ENCODE measurements around the gene MKLN1. TPM values are rescaled to one million over a fixed set of nuclear protein-coding genes. Genes with fewer than 3 reads are reported as not detected.

Gene MKLN1
- total and polyA plus RNA-seq, 2 of the 4 experiments (the other 2 are of a cell fraction), result 17.5 to 52.0 TPM

DNA sequence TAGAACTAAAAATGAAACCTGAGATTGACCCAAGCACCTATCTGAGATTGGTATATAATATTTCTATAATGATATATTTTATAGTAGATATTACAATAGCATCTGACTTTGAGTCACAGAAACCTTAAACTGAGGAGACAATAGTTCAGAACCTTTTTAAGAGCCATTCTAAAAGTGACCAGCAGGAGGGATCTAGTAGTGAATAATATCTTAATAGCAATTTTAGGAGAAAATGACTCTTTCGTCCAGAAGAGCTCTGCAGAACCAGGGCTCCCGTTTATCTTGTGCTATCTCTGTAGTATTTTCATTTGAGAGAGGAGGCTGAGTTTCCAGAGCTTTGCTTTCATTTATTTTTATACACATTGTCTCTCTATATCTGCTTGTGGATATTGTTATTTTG is 160.7 kb downstream of the MKLN1 start:
- Histone ChIP-seq H2BK20ac (ENCODE audit: low read depth, low read length) (no peak overlapping the region), H3K4me2 (ENCODE audit: low read depth, low read length) (no peak overlapping the region), H3K23ac (ENCODE audit: low read depth, low read length) (no peak overlapping the region), H3K14ac (replicated peaks; ENCODE audit: low read depth, low read length) (no peak overlapping the region), H2AK9ac (replicated peaks; ENCODE audit: low read depth, low read length, poor library complexity) (no peak overlapping the region), H4K5ac (ENCODE audit: low read depth, low read length) (no peak overlapping the region), H4K8ac (ENCODE audit: low read depth in 2 of 2, low read length in 2 of 2) (no peak overlapping the region), H3K4ac (ENCODE audit: low read depth, low read length) (no peak overlapping the region), H2AFZ (replicated peaks; ENCODE audit: low read length, poor library complexity) (no peak overlapping the region), H3K9me1 (ENCODE audit: insufficient read depth, low read length) (peaks cover 3% of the 10 kb centered on the region; the same call in 1 of the 2 replicates), H2BK5ac (ENCODE audit: low read depth, low read length, poor library complexity, severe bottlenecking) (no peak overlapping the region), H3K18ac (ENCODE audit: low read depth, low read length) (no peak overlapping the region), H3K9me3 (ENCODE audit: control insufficient read depth, insufficient read depth, low read length) (no peaks in the 10 kb centered on the region), H3K27ac (ENCODE audit: insufficient read depth, low read length) (no peak overlapping the region), H2BK120ac (ENCODE audit: low read depth, low read length) (no peak overlapping the region), H3K27me3 (ENCODE audit: control insufficient read depth, insufficient read depth, low read length) (no peaks in the 10 kb centered on the region), H4K91ac (ENCODE audit: insufficient read depth, low read depth, low read length) (no peak overlapping the region), H3K9ac (ENCODE audit: low read depth, low read length) (no peak overlapping the region), H2BK15ac (ENCODE audit: low read depth, low read length) (no peak overlapping the region), H2AK5ac (ENCODE audit: low read depth, low read length) (no peak overlapping the region), H4K20me1 (ENCODE audit: insufficient read depth, low read length) (no peaks in the 10 kb centered on the region), H3K4me3 (ENCODE audit: insufficient read depth, low read depth, low read length) (no peak overlapping the region), H3K36me3 (ENCODE audit: control insufficient read depth, insufficient read depth, low read length) (peaks cover 10% of the 10 kb centered on the region), H3K4me1 (ENCODE audit: control insufficient read depth, insufficient read depth, low read length) (no peaks in the 10 kb centered on the region), H3K79me1 (ENCODE audit: low read depth in 1 of 2, low read length in 2 of 2) (peaks cover 0 to 8% of the 10 kb centered on the region in 2 experiments; a peak in 3 of 4 replicates), H3K56ac (ENCODE audit: extremely low read depth, insufficient read depth, low read length) (no peak overlapping the region)
- intact Hi-C loops (cut with micrococcal nuclease) (no loop called here), dilution Hi-C loops (cut with HindIII; ENCODE audit: low sequenced_read_pairs, unreplicated experiment) (no loop called here), in situ Hi-C loops (cut with MboI; ENCODE audit: low sequenced_read_pairs) (no loop called here)
- POLR2A ChIA-PET (ENCODE audit: unreplicated experiment), result no interaction called here
- BruUV-seq (replicated peaks), result no TSS peak
- TF ChIP-seq CEBPB (IDR thresholded peaks at IDR 0.05; ENCODE audit: low read depth, low read length), result no peak
- TF ChIP-seq RCOR1 (IDR thresholded peaks at IDR 0.05; ENCODE audit: insufficient replicate concordance, low read length), result no peak
- TF ChIP-seq, protein P1, sequence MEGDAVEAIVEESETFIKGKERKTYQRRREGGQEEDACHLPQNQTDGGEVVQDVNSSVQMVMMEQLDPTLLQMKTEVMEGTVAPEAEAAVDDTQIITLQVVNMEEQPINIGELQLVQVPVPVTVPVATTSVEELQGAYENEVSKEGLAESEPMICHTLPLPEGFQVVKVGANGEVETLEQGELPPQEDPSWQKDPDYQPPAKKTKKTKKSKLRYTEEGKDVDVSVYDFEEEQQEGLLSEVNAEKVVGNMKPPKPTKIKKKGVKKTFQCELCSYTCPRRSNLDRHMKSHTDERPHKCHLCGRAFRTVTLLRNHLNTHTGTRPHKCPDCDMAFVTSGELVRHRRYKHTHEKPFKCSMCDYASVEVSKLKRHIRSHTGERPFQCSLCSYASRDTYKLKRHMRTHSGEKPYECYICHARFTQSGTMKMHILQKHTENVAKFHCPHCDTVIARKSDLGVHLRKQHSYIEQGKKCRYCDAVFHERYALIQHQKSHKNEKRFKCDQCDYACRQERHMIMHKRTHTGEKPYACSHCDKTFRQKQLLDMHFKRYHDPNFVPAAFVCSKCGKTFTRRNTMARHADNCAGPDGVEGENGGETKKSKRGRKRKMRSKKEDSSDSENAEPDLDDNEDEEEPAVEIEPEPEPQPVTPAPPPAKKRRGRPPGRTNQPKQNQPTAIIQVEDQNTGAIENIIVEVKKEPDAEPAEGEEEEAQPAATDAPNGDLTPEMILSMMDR (conservative IDR thresholded peaks at IDR 0.05; ENCODE audit: low read depth, low read length), result peak; percentile 25; the same call in 1 of the 2 replicates
- DNase-seq (no peak), ATAC-seq (ENCODE audit: low read depth) (no peak)
- WGBS, 2 experiments (ENCODE audit: extremely low coverage in 2 of 2, insufficient read length in 1 of 2), result no CpG with 5 or more reads among the region's 2 CpGs
- CTCF ChIA-PET, result interaction anchor here (1.1 to 1.5 kb wide), 2 partner anchors 9 to 13 kb away, joined by 3 to 4 read pairs; no protein-coding TSS in a partner anchor
